Uterus (tissue), 4 donors: ENCODE measurements around the gene UPK1B. TPM values are rescaled to one million over a fixed set of nuclear protein-coding genes. Genes with fewer than 3 reads are reported as not detected.

Experiments
- DNase-seq, 2 donors: peaks; one replicate each; pipeline ENCODE4 v3.0.0-alpha.2; 2019 to 2020
- H3K27ac ChIP-seq, 2 donors: fragments of 200-600 bp; sonication (generic); 1 replicate in 1 of 2; 2 replicates in 1 of 2; pipeline ENCODE4 v1.5.1; 2016 to 2018
- H3K27me3 ChIP-seq, 2 donors: fragments of 200-600 bp; sonication (generic); one replicate each; pipeline ENCODE4 v1.5.1; 2018 to 2019; ENCODE audit warnings: control low read depth in 1 of 2
- H3K36me3 ChIP-seq, 2 donors: fragments of 200-600 bp; sonication (generic); one replicate each; pipeline ENCODE4 v1.5.1; 2019; ENCODE audit warnings: control low read depth in 1 of 2
- H3K4me1 ChIP-seq, 2 donors: fragments of 200-600 bp; sonication (generic); one replicate each; pipeline ENCODE4 v1.5.1; 2018 to 2019; ENCODE audit warnings: control low read depth in 1 of 2
- H3K4me3 ChIP-seq, 2 donors: fragments of 200-600 bp; sonication (generic); 1 replicate in 1 of 2; 2 replicates in 1 of 2; pipeline ENCODE4 v1.5.1; 2018 to 2019; ENCODE audit warnings: mild to moderate bottlenecking in 1 of 2
- H3K9me3 ChIP-seq, 2 donors: fragments of 200-600 bp; sonication (generic); one replicate each; pipeline ENCODE4 v1.5.1; 2019; ENCODE audit warnings: control low read depth in 1 of 2
- CTCF ChIP-seq, 4 experiments: fragments of 200-600 bp in 2 of 4; fragments of 450-650 bp in 2 of 4; sonication (generic) in 2 of 4; IDR thresholded peaks; one replicate each; pipeline ENCODE4 v1.5.1; 2016 to 2019; ENCODE audit warnings: antibody characterized with exemption in 4 of 4, mild to moderate bottlenecking in 2 of 4, moderate library complexity in 1 of 4
- POLR2A ChIP-seq, 2 donors: fragments of 450-650 bp; IDR thresholded peaks; one replicate each; pipeline ENCODE4 v1.6.1; 2016; ENCODE audit warnings: antibody characterized with exemption in 2 of 2, mild to moderate bottlenecking in 1 of 2, moderate library complexity in 1 of 2
- intact Hi-C: fragments of 100-400 bp; cut with DNase I; formaldehyde crosslinking; loops from one replicate; pipeline ENCODE4 v1.15.1; 2023; ENCODE audit warnings: low total_unique reads
- total RNA-seq, 4 donors: library from RNA; depleted of rRNA in 3 of 4; stranded (reverse); fragments of >200 nt in 3 of 4; gene quantifications; one replicate each; pipeline versions ENCODE4 v1.1.0 to v1.2.4, GENCODE V29; 2014 to 2023
- donor health status: DM: yes; HTN: yes; CAD: no.

The UPK1B gene
- total RNA-seq, 4 donors from 2014 or later: 0.30 TPM; not detected in 3

DNA sequence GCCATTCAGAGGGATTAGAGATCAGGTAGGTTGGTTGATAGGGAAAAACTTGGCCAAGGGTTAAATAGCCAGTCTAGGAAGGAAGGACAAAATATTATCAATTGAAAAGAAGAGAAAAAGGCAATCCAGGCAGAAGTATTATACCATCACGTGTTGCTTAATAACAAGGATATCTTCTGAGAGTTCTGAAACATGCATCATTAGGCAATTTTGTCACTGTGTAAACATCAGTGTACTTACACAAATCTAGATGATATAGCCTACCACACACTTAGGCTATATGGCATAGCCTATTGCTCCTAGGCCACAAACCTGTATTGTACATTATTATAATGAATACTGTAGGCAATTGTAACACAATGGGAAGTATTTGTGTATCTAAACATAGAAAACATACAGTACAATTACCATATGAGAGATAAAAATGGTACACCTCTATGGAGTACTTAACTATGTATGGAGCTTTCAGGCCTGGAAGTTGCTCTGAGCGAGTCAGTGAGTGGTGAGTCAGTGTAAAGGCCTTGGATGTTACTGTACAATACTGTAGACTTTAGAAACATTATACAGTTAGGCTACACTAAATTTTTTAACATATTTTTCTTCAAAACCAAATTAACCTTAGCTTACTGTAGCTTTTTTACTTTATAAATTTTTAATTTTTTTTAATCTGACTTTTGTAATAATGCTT, 24.8 kb upstream of the UPK1B start:
- intact Hi-C loops: no loop called here
- DNase-seq: no peak
- no peaks in the 10 kb centered on the region for H3K4me1 ChIP-seq
- peaks cover 0 to 4% of the 10 kb centered on the region in 2 donors for H3K9me3 ChIP-seq
- no peaks in the 10 kb centered on the region for H3K36me3 ChIP-seq
- H3K27me3 ChIP-seq: no peaks in the 10 kb centered on the region
- no peak overlapping the region for H3K4me3 ChIP-seq
- no peak for TF ChIP-seq POLR2A (IDR thresholded peaks at IDR 0.05)
- TF ChIP-seq CTCF (IDR thresholded peaks at IDR 0.05): no peak
- no peak overlapping the region for H3K27ac ChIP-seq

DNA sequence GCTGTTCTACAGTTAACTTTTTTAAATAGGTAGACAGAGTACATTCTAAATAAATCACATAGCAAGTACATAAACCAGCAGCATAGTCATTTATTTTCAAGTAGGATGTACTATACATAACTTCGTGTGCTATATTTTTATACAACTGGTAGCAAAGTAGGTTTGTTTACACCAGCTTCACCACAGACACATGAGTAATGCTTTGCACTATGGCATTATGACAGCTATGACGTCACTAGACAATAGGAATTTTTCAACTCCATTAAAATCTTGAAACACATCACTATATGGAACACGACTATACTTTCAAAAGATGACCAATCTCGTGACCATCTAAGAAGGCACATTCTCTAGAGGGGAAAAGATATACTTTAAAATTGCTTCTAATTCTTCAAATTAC, 23.9 kb upstream of the UPK1B start:
- H3K9me3 ChIP-seq: peaks cover 0 to 4% of the 10 kb centered on the region in 2 donors
- no peak overlapping the region for H3K27ac ChIP-seq
- no peak for DNase-seq
- H3K4me3 ChIP-seq: no peak overlapping the region
- no peaks in the 10 kb centered on the region for H3K27me3 ChIP-seq
- H3K36me3 ChIP-seq: no peaks in the 10 kb centered on the region
- no peaks in the 10 kb centered on the region for H3K4me1 ChIP-seq
- TF ChIP-seq CTCF (IDR thresholded peaks at IDR 0.05) (no peak), POLR2A (IDR thresholded peaks at IDR 0.05) (no peak)
- intact Hi-C loops: no loop called here

DNA sequence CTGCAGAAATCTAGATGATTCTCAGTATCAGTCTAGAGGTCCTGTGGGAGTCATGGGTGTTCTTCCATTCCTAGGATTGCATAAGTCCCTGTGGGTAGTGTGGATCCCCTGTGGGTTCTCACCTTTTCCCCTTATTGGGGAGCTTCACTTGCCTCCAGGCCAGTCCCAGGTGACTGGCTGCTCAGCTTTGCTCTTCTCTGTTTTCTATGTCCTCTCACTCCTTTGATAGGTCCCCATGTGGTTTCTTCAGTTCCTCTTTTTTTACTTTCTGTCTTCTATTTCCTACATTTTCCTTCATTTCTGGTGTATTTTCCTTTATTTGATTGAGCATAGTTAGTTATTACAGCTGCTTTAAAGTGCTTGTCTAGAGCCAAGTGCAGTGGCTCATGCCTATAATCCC, 16.5 kb upstream of the UPK1B start:
- H3K9me3 ChIP-seq: peaks cover 0 to 4% of the 10 kb centered on the region in 2 donors
- no peak for DNase-seq
- intact Hi-C loops: no loop called here
- no peak overlapping the region for H3K27ac ChIP-seq
- H3K36me3 ChIP-seq: no peaks in the 10 kb centered on the region
- no peak overlapping the region for H3K4me3 ChIP-seq
- TF ChIP-seq POLR2A (IDR thresholded peaks at IDR 0.05) (no peak), CTCF (IDR thresholded peaks at IDR 0.05) (no peak)
- H3K4me1 ChIP-seq: no peaks in the 10 kb centered on the region
- no peaks in the 10 kb centered on the region for H3K27me3 ChIP-seq

DNA sequence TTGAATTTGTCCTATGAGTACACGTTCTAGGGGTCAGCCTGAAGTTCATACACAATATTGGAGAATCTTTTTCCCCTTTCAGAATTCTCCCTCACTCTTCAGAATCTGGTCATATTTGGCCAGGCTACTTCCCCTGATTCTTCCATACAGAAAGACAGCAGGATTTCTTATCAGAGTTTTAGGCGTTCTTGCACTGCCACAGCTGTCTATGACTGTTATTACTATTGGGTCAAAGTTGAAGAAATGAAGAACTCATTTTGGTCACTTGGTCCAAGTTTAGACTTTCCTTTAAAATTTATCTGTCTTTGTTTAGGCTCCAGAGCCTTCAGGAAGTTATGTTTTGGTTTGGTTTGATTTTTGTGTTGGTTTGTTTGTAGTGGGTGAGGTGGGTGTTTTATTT, 15.4 kb upstream of the UPK1B start:
- Histone ChIP-seq H3K4me1 (no peaks in the 10 kb centered on the region), H3K27ac (no peak overlapping the region), H3K4me3 (no peak overlapping the region), H3K9me3 (peaks cover 0 to 4% of the 10 kb centered on the region in 2 donors), H3K27me3 (no peaks in the 10 kb centered on the region), H3K36me3 (no peaks in the 10 kb centered on the region)
- no peak for DNase-seq
- intact Hi-C loops: no loop called here
- TF ChIP-seq POLR2A (IDR thresholded peaks at IDR 0.05) (no peak), CTCF (IDR thresholded peaks at IDR 0.05) (no peak)

GRCh38 chr3:119160361-119160760, 13.0 kb upstream of the UPK1B start:
- intact Hi-C loops: no loop called here
- Histone ChIP-seq H3K4me3 (no peak overlapping the region), H3K4me1 (no peaks in the 10 kb centered on the region), H3K27me3 (no peaks in the 10 kb centered on the region), H3K27ac (no peak overlapping the region), H3K36me3 (no peaks in the 10 kb centered on the region), H3K9me3 (no peaks in the 10 kb centered on the region)
- DNase-seq: no peak
- no peak for TF ChIP-seq CTCF (IDR thresholded peaks at IDR 0.05)
- TF ChIP-seq POLR2A (IDR thresholded peaks at IDR 0.05): no peak
